Gastroesophageal sphincter (tissue), 3 donors: ENCODE results near the gene ARHGAP24.

Experiments used
- EP300 ChIP-seq: sonication (generic); formaldehyde crosslinking; IDR thresholded peaks from one replicate; pipeline ENCODE4 v1.6.1; 2017; ENCODE audit warnings: antibody characterized with exemption, mild to moderate bottlenecking
- POLR2A ChIP-seq, 2 donors: fragments of 450-650 bp; IDR thresholded peaks; one replicate each; pipeline ENCODE4 v1.6.1; 2017; ENCODE audit warnings: antibody characterized with exemption in 2 of 2, mild to moderate bottlenecking in 2 of 2, moderate library complexity in 1 of 2
- POLR2AphosphoS5 ChIP-seq: sonication (generic); formaldehyde crosslinking; IDR thresholded peaks from one replicate; pipeline ENCODE4 v1.6.1; 2017; ENCODE audit warnings: antibody characterized with exemption
- TF ChIP-seq, protein P1 (sequence below), 4 experiments: fragments of 200-600 bp in 2 of 4; fragments of 450-650 bp in 2 of 4; sonication (generic) in 1 of 4; IDR thresholded peaks; one replicate each; pipeline ENCODE4 v1.5.1; 2017 to 2019; ENCODE audit warnings: antibody characterized with exemption in 4 of 4, mild to moderate bottlenecking in 2 of 4, moderate library complexity in 2 of 4

- TF ChIP-seq, protein P1, sequence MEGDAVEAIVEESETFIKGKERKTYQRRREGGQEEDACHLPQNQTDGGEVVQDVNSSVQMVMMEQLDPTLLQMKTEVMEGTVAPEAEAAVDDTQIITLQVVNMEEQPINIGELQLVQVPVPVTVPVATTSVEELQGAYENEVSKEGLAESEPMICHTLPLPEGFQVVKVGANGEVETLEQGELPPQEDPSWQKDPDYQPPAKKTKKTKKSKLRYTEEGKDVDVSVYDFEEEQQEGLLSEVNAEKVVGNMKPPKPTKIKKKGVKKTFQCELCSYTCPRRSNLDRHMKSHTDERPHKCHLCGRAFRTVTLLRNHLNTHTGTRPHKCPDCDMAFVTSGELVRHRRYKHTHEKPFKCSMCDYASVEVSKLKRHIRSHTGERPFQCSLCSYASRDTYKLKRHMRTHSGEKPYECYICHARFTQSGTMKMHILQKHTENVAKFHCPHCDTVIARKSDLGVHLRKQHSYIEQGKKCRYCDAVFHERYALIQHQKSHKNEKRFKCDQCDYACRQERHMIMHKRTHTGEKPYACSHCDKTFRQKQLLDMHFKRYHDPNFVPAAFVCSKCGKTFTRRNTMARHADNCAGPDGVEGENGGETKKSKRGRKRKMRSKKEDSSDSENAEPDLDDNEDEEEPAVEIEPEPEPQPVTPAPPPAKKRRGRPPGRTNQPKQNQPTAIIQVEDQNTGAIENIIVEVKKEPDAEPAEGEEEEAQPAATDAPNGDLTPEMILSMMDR (IDR thresholded peaks at IDR 0.05) = no peak
- TF ChIP-seq POLR2A (IDR thresholded peaks at IDR 0.05) (no peak), POLR2AphosphoS5 (no peak), EP300 (no peak)
Measured at GRCh38 chr4:85499573-85499972, 24.6 kb downstream of the ARHGAP24 start.
